ENCODE measurements around the gene QRICH1.

DNA sequence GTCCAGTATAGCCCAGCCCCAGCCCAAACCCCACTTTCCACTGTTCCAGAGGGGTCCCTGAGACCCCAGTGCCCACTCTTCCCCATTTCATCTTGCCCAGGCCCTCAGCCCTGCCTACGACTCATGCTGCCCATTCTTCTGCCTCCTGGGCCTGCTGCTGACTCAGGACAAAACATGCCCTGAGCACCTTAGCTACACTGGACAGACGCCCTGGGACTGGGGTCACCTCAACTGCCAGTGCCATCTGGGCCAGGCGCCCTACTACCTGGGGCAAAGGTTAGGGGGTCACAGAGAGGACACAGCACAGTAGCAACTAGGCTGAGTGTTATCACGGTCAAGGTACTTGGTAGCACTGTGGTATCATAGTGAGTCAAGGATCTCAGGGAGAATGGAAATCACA is 41.6 kb upstream of the QRICH1 start:
- no peak for TF ChIP-seq EZH2 (IDR thresholded peaks at IDR 0.05; ENCODE audit: low read length, missing control alignments)
- TF ChIP-seq, protein P1, sequence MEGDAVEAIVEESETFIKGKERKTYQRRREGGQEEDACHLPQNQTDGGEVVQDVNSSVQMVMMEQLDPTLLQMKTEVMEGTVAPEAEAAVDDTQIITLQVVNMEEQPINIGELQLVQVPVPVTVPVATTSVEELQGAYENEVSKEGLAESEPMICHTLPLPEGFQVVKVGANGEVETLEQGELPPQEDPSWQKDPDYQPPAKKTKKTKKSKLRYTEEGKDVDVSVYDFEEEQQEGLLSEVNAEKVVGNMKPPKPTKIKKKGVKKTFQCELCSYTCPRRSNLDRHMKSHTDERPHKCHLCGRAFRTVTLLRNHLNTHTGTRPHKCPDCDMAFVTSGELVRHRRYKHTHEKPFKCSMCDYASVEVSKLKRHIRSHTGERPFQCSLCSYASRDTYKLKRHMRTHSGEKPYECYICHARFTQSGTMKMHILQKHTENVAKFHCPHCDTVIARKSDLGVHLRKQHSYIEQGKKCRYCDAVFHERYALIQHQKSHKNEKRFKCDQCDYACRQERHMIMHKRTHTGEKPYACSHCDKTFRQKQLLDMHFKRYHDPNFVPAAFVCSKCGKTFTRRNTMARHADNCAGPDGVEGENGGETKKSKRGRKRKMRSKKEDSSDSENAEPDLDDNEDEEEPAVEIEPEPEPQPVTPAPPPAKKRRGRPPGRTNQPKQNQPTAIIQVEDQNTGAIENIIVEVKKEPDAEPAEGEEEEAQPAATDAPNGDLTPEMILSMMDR (conservative IDR thresholded peaks at IDR 0.05 in 1 of 2, IDR thresholded peaks at IDR 0.05 in 1 of 2; ENCODE audit: low read depth in 1 of 2, low read length in 2 of 2): no peak
